Activated T-cell treated with anti-CD3 and anti-CD28 coated beads, Interleukin-2, amount 50 U/mL, for 4 hours (primary cell): ENCODE data around the gene CHN2. TPM values are rescaled to one million over a fixed set of nuclear protein-coding genes. Genes with fewer than 3 reads are reported as not detected.

Experiments
- ATAC-seq, 2 donors: fragments of 200-7000 bp; cut with Tn5 transposase; one replicate each; pipeline ENCODE4 v1.10.0; 2021
- DNase-seq: peaks from one replicate; pipeline ENCODE4 v3.0.0-alpha.2; 2020
- H3K27me3 Mint-ChIP-seq: one replicate; pipeline ENCODE4 v1.8.0; 2021; ENCODE audit warnings: low read depth, mixed read lengths
- H3K36me3 Mint-ChIP-seq: one replicate; pipeline ENCODE4 v1.8.0; 2022; ENCODE audit warnings: mixed read lengths; ENCODE audit not compliant: insufficient read depth
- H3K4me1 Mint-ChIP-seq: one replicate; pipeline ENCODE4 v1.8.0; 2021; ENCODE audit warnings: low read depth, mixed read lengths
- H3K4me3 Mint-ChIP-seq: one replicate; pipeline ENCODE4 v1.8.0; 2021; ENCODE audit warnings: mild to moderate bottlenecking, moderate library complexity, mixed read lengths
- H3K9me3 Mint-ChIP-seq: one replicate; pipeline ENCODE4 v1.8.0; 2021; ENCODE audit warnings: mixed read lengths
- total RNA-seq, 3 donors: library from RNA; stranded (reverse); gene quantifications; one replicate each; pipeline ENCODE4 v1.2.1, GENCODE V29; 2021

CHN2 gene
- total RNA-seq, 3 donors from 2014 or later: 1.1 to 1.5 (median 1.4) TPM

- H3K36me3 Mint-ChIP-seq: no peaks in the 10 kb centered on the region
- peak; percentile 64 to 74 for ATAC-seq
- no peak for DNase-seq
- no peaks in the 10 kb centered on the region for H3K27me3 Mint-ChIP-seq
- no peaks in the 10 kb centered on the region for H3K9me3 Mint-ChIP-seq
- H3K4me1 Mint-ChIP-seq: peaks cover 16% of the 10 kb centered on the region
- H3K4me3 Mint-ChIP-seq: peak overlapping the region; percentile 53
These were observed 143.1 kb downstream of the CHN2 start for GRCh38 chr7:29337546-29338116.

- H3K4me3 Mint-ChIP-seq: no peak overlapping the region
- H3K4me1 Mint-ChIP-seq: peaks cover 16% of the 10 kb centered on the region
- no peaks in the 10 kb centered on the region for H3K36me3 Mint-ChIP-seq
- no peaks in the 10 kb centered on the region for H3K27me3 Mint-ChIP-seq
- H3K9me3 Mint-ChIP-seq: no peaks in the 10 kb centered on the region
- no peak for ATAC-seq
- DNase-seq: no peak
These were observed 146.1 kb downstream of the CHN2 start for GRCh38 chr7:29340696-29341095.

- Mint-ChIP-seq H3K4me3 (no peak overlapping the region), H3K36me3 (no peaks in the 10 kb centered on the region), H3K27me3 (no peaks in the 10 kb centered on the region), H3K4me1 (peaks cover 16% of the 10 kb centered on the region), H3K9me3 (no peaks in the 10 kb centered on the region)
- no peak for DNase-seq
- ATAC-seq: no peak
These were observed 146.6 kb downstream of the CHN2 start for GRCh38 chr7:29341156-29341555.

- ATAC-seq (no peak), DNase-seq (no peak)
- Mint-ChIP-seq H3K27me3 (no peaks in the 10 kb centered on the region), H3K36me3 (no peaks in the 10 kb centered on the region), H3K4me1 (peaks cover 5% of the 10 kb centered on the region), H3K9me3 (no peaks in the 10 kb centered on the region), H3K4me3 (no peak overlapping the region)
These were observed 148.2 kb downstream of the CHN2 start for GRCh38 chr7:29342761-29343160.

- Mint-ChIP-seq H3K27me3 (no peaks in the 10 kb centered on the region), H3K4me3 (no peak overlapping the region), H3K9me3 (no peaks in the 10 kb centered on the region), H3K36me3 (no peaks in the 10 kb centered on the region), H3K4me1 (no peaks in the 10 kb centered on the region)
- ATAC-seq: no peak
- no peak for DNase-seq
These were observed 148.8 kb downstream of the CHN2 start for GRCh38 chr7:29343399-29343798.

- Mint-ChIP-seq H3K4me1 (no peaks in the 10 kb centered on the region), H3K4me3 (no peak overlapping the region), H3K9me3 (no peaks in the 10 kb centered on the region), H3K27me3 (no peaks in the 10 kb centered on the region), H3K36me3 (no peaks in the 10 kb centered on the region)
- DNase-seq (no peak), ATAC-seq (no peak)
These were observed 149.9 kb downstream of the CHN2 start for GRCh38 chr7:29344334-29344978.

GRCh38 chr7:29345590-29345989 lies 151.0 kb downstream of the CHN2 start:
- DNase-seq: no peak
- no peaks in the 10 kb centered on the region for H3K27me3 Mint-ChIP-seq
- ATAC-seq: no peak
- no peaks in the 10 kb centered on the region for H3K9me3 Mint-ChIP-seq
- H3K36me3 Mint-ChIP-seq: no peaks in the 10 kb centered on the region
- H3K4me3 Mint-ChIP-seq: no peak overlapping the region
- no peaks in the 10 kb centered on the region for H3K4me1 Mint-ChIP-seq

GRCh38 chr7:29346231-29346978 lies 151.8 kb downstream of the CHN2 start:
- no peaks in the 10 kb centered on the region for H3K9me3 Mint-ChIP-seq
- no peak overlapping the region for H3K4me3 Mint-ChIP-seq
- no peak for ATAC-seq
- no peaks in the 10 kb centered on the region for H3K4me1 Mint-ChIP-seq
- H3K27me3 Mint-ChIP-seq: no peaks in the 10 kb centered on the region
- H3K36me3 Mint-ChIP-seq: no peaks in the 10 kb centered on the region
- no peak for DNase-seq

GRCh38 chr7:29349362-29349761 lies 154.8 kb downstream of the CHN2 start:
- Mint-ChIP-seq H3K27me3 (no peaks in the 10 kb centered on the region), H3K9me3 (no peaks in the 10 kb centered on the region), H3K36me3 (no peaks in the 10 kb centered on the region), H3K4me3 (no peak overlapping the region), H3K4me1 (no peaks in the 10 kb centered on the region)
- no peak for ATAC-seq
- DNase-seq: no peak

- H3K27me3 Mint-ChIP-seq: no peaks in the 10 kb centered on the region
These were observed 155.8 kb downstream of the CHN2 start for GRCh38 chr7:29350351-29350750.

GRCh38 chr7:29352041-29352440 lies 157.5 kb downstream of the CHN2 start:
- DNase-seq (no peak), ATAC-seq (no peak)
- no peak overlapping the region for H3K4me3 Mint-ChIP-seq
- H3K4me1 Mint-ChIP-seq: no peaks in the 10 kb centered on the region
- no peaks in the 10 kb centered on the region for H3K9me3 Mint-ChIP-seq
- no peaks in the 10 kb centered on the region for H3K36me3 Mint-ChIP-seq
- no peaks in the 10 kb centered on the region for H3K27me3 Mint-ChIP-seq

More at GRCh38 chr7:29350351-29350750, 155.8 kb downstream of the CHN2 start:
- no peaks in the 10 kb centered on the region for H3K36me3 Mint-ChIP-seq
- H3K9me3 Mint-ChIP-seq: no peaks in the 10 kb centered on the region
- no peaks in the 10 kb centered on the region for H3K4me1 Mint-ChIP-seq
- ATAC-seq: no peak
- DNase-seq: no peak
- H3K4me3 Mint-ChIP-seq: no peak overlapping the region

GRCh38 chr7:29353810-29354209 lies 159.2 kb downstream of the CHN2 start:
- no peak for ATAC-seq
- Mint-ChIP-seq H3K4me1 (no peaks in the 10 kb centered on the region), H3K9me3 (no peaks in the 10 kb centered on the region), H3K27me3 (no peaks in the 10 kb centered on the region), H3K36me3 (no peaks in the 10 kb centered on the region), H3K4me3 (no peak overlapping the region)
- no peak for DNase-seq

GRCh38 chr7:29354340-29354739 lies 159.8 kb downstream of the CHN2 start:
- no peaks in the 10 kb centered on the region for H3K4me1 Mint-ChIP-seq
- no peak overlapping the region for H3K4me3 Mint-ChIP-seq
- no peaks in the 10 kb centered on the region for H3K9me3 Mint-ChIP-seq
- DNase-seq (no peak), ATAC-seq (no peak)
- no peaks in the 10 kb centered on the region for H3K27me3 Mint-ChIP-seq
- H3K36me3 Mint-ChIP-seq: no peaks in the 10 kb centered on the region

GRCh38 chr7:29355388-29355787 lies 160.8 kb downstream of the CHN2 start:
- Mint-ChIP-seq H3K4me1 (no peaks in the 10 kb centered on the region), H3K4me3 (no peak overlapping the region), H3K9me3 (no peaks in the 10 kb centered on the region), H3K36me3 (no peaks in the 10 kb centered on the region), H3K27me3 (no peaks in the 10 kb centered on the region)
- DNase-seq: no peak
- no peak for ATAC-seq

GRCh38 chr7:29356631-29357030 lies 162.1 kb downstream of the CHN2 start:
- no peaks in the 10 kb centered on the region for H3K4me1 Mint-ChIP-seq
- H3K27me3 Mint-ChIP-seq: no peaks in the 10 kb centered on the region
- no peaks in the 10 kb centered on the region for H3K36me3 Mint-ChIP-seq
- no peaks in the 10 kb centered on the region for H3K9me3 Mint-ChIP-seq
- DNase-seq: no peak
- ATAC-seq: no peak
- no peak overlapping the region for H3K4me3 Mint-ChIP-seq
